Medulla oblongata (tissue), 1 donor: ENCODE measurements around the gene GJA4.
"Not testable (repeated sequence)": the region's sequence is repeated elsewhere in the genome, so short reads cannot be mapped to it uniquely, and the experiment has no call there.

Source experiments
- DNase-seq: peaks from one replicate; pipeline ENCODE4 v3.0.0-alpha.2; 2015; ENCODE audit errors: extremely low spot score

GJA4 gene

GRCh38 chr1:34770891-34771504 is 21.8 kb upstream of the GJA4 start:
- no peak for DNase-seq

- DNase-seq: no peak
Observed at GRCh38 chr1:34771573-34772371, 21.0 kb upstream of the GJA4 start.

DNA sequence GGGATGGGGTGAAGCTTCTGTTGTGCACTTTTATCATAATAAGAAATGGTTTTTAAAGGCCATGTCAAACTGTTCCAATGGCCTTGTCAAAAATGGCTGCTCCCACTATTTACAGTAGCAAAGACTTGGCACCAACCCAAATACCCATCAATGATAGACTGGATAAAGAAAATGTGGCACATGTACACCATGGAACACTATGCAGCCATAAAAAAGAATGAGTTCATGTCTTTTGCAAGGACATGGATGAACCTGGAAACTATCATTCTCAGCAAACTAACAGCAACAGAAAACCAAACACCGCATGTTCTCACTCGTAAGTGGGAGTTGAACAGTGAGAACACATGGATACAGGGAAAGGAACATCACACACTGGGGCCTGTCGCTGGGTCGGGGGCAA is 19.7 kb upstream of the GJA4 start:
- not testable (repeated sequence) for DNase-seq

DNA sequence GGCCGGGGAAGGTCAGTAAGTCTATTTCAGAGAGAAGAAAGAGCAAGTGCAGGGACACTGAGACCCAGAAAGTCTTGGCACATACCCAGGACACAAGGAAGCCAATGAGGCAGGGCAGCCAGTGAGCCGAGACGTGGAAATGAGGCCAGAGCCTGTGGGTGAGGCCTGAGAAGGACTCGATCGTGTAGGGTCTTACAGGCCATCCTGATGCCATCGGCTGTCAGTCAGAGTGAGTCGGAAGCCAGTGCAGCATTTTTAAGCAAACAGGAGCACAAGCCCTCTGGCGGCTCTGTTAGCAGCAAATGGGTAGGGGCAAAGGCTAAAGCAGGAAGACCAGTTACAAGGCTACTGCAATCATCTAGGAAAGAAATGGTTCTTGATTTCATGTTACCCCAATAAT is 17.8 kb upstream of the GJA4 start:
- peak; percentile 11 for DNase-seq

- DNase-seq: no peak
Observed at GRCh38 chr1:34776911-34777310, 15.9 kb upstream of the GJA4 start.

DNA sequence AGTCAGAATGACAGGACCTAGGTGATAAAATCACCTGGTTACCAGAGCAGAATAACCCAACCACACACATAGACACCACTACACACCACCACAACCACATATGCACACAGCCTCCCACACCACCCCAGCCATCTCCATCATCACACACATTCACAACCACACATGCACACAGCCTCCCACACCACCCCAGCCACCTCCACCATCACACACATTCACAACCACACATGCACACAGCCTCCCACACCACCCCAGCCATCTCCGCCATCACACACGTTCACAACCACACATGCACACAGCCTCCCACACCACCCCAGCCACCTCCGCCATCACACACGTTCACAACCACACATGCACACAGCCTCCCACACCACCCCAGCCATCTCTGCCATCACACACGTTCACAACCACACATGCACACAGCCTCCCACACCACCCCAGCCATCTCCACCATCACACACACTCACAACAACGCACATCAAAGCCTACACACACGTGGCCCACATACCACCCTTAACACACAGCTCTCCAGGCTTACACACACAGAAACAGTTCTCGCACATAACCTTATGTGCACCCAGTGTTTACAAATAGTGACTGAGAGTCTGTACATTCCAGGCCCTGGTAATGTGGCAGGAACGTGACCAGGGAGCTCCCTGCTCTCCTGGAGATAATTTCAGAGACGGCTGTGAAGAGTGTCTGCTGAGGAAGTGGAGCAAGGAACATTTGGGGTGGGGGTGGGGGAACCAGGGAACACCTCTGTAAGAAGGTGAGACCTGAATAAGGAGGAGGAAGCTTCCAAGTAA is 15.1 kb upstream of the GJA4 start:
- no peak for DNase-seq

DNA sequence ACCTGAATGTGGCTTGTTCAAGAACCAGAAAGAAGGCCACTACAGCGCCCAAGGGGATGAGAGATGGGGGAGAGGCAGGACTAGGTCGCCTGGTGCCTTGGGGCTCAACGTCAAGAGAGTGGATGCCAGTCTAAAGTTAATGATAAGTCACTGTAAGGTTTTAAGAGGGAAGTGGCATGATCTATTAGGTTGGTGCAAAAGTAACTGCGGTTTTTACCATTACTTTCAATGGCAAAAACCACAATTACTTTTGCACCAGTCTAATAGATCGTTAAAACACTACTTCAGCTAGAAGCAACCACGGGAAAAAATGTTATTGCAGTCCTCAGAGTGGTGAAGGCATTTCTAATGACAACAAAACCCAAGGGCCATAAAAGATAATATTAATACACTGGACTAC is 14.4 kb upstream of the GJA4 start:
- no peak for DNase-seq

GRCh38 chr1:34779005-34779404 is 13.8 kb upstream of the GJA4 start:
- DNase-seq: no peak

DNA sequence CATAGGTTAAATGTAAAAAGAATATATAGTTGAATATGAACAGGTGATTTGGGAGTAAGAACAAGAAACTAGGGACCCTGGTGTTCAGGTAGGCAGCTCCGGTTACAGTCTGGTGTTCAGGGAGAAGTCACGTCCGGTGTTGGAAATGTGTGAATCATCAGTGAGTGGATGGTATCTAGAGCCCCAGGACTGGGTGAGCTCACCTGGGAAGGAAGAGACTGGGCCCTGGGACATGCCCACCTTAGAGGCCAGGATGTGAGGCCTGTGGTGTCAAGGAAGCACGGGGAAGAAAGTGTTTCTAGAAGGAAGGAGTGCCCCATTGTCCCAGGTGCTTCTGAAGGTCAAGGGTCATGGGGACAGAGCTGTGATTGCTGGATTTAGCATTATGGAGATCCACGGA is 13.3 kb upstream of the GJA4 start:
- no peak for DNase-seq

- no peak for DNase-seq
Observed at GRCh38 chr1:34779962-34780361, 12.8 kb upstream of the GJA4 start.

DNA sequence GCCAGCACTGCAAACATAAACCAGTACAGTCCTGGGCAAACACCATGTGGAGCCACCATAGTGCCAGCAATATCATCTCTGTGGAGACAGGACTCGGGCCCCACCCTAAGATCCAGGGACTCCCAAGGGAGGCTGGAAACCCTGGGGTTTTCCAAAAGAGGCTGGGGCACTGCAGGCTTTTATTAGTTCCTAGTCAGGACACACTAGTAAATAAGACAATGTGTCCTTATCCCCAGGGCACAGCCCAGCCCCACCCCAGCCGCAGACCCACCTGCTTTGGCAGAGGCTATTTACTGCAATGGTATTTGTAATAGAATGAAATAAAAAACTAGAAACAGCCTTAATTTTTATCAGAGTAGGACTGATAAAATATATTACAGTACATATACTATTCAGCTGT is 12.3 kb upstream of the GJA4 start:
- DNase-seq: no peak

DNA sequence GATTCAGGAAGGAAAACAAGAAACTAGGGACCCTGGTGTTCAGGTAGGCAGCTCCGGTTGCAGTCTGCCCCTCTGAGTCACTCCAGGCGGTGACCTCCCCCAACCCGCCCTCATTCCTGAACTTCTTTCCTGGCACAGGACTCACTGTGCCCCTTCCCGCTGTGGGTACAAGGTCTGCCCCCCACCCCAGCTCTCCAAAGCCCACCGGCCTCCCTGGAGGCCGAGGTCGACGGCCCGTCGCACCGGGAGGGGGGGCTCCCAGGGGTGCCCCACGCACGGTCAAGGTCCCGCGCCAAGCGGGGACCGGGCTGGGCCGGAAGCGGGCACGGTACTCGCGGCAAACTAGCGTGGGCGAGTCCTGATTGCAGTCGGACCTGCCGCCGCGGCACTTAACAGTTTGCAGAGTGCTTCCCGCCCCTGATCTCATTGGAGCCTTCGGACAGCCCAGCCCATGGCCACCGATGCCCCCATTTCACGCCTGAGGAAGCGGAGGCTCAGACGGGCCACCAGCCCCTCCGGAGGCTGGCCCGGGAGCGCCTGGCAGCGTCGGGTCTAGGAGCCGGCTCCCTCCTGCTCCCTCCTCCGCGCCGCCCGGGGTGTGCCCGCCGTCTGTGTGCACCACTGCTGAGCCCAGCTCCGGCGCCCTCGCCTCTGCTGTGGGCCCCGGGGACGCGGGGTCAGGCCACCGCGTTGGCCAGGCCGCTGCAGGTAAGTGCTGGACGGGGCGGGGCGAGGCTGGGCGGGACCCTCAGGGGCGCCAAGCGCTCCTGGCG is 11.5 kb upstream of the GJA4 start, which contains the start of gene GJB3:
Gene GJB3 (plus strand): TSS at position 144 of the 773 bp plus-strand sequence. CDS start 3,549 bp downstream, outside the sequence.
- DNase-seq: no peak

DNA sequence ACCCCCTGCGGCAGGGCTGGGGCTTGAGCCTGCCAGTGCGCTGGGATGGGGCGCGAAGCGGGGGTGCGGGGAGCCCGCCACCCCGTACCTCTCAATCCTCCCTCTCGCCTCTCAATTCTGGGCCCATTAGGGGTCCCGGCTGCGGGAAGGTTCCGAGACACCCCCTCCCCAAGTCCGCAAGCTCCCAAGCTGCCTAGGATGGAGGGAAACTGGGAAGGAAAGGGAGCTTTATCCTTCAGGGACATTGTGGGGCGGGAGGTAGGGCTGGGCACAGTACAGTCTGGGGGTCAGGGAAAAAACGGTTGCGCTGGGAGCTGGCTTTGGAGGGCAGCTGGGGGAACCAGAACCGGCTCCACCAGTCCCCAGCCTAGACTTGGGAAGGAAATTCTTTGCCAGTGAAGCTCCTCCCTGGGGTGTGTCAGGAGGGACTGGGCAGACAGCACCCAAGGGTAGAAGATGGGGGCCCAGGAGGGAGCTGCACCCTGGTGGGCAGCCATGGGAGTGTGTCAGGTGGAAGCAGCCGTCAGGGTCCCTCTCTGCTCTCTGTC is 10.9 kb upstream of the GJA4 start:
- no peak for DNase-seq

GRCh38 chr1:34784751-34785221 is 8.0 kb upstream of the GJA4 start:
- DNase-seq: no peak

DNA sequence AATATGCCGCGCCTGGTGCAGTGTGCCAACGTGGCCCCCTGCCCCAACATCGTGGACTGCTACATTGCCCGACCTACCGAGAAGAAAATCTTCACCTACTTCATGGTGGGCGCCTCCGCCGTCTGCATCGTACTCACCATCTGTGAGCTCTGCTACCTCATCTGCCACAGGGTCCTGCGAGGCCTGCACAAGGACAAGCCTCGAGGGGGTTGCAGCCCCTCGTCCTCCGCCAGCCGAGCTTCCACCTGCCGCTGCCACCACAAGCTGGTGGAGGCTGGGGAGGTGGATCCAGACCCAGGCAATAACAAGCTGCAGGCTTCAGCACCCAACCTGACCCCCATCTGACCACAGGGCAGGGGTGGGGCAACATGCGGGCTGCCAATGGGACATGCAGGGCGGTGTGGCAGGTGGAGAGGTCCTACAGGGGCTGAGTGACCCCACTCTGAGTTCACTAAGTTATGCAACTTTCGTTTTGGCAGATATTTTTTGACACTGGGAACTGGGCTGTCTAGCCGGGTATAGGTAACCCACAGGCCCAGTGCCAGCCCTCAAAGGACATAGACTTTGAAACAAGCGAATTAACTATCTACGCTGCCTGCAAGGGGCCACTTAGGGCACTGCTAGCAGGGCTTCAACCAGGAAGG is 7.4 kb upstream of the GJA4 start:
- no peak for DNase-seq

- DNase-seq: no peak
Observed at GRCh38 chr1:34785875-34786470, 6.8 kb upstream of the GJA4 start.

DNA sequence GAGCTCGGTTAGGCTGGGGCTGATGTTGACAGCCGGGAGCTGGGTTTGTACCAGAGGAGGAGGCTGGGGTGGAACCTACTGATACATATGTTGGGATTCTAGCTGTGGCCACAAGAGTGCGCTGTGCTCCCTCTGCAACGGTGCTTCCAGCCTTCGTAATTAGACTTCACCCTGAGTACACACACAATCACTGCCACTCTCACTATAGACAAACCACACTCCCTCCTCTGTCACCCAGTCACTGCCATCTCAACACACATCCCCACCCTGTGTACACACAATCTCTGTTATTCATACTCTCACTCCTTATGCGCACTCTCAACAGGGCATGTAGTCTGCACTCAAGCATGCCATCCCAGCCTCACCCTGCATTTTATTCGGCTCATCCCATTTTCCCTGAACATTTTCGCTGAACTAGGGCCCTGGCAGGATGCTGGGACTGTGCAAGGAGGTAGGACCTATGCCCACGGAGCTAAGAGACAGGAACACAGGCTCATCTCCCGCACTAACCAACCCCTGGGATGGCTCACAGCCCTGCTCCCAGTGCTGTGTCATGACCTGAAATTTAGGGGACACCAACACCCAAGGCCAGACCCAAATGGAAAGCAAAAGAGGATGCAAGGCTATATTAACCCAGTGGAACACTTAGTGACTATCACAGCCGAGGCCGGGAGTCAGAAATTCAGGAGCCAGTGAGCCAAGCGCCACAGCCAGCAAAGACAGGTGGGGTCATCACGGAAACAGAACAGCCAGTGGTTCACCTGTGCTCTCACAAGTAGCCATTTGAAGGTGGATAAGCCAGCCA is 6.1 kb upstream of the GJA4 start:
- peak; percentile 84 for DNase-seq

DNA sequence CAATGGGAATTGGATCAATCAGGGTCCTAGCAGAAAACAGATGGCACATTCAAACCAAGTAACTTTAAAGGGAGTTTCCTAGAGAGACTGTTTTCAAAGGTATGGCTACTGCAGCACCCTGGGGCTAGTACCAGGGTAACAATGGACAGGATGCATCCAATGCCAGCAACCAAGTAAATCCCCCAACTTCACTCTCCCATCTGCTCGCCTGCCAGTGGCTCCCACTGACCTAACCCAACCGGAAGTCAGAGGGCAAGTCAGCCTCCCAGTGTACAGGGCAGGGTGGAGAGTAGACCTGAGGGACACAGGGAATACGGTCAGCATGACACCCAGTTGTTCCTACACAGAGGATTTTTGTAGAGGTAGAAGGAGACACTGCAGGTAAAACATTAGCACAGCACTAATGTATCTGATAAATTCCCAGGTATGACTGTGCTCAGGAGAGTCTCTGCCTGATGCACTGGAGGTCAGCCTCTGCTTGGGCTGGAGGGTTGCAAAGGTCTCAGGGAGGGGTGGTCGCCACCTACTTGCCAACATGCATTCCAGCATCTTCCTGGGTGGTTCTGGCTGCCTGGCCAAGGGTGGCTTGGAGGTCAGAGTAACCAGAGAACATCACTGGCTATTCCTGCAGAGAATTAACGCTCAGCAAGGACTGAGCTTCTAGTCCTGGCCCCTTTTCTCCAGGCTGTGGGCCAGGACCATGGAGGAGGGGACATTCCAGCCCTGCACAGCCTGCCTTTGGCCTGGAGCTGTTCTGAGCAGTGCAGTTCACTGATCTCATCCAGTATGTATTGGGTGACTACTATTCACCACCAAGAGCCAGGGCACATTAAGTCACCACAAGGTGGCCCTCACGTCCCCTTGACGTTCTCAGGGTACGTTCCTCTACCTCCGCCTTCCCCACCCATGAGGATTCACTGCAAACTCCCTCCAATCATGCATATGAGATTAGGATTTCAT is 5.1 kb upstream of the GJA4 start:
- DNase-seq: no peak
